ENCODE results near the gene KEAP1.
"Not testable (repeated sequence)": the region's sequence is repeated elsewhere in the genome, so short reads cannot be mapped to it uniquely, and the experiment has no call there.

The KEAP1 gene

DNA sequence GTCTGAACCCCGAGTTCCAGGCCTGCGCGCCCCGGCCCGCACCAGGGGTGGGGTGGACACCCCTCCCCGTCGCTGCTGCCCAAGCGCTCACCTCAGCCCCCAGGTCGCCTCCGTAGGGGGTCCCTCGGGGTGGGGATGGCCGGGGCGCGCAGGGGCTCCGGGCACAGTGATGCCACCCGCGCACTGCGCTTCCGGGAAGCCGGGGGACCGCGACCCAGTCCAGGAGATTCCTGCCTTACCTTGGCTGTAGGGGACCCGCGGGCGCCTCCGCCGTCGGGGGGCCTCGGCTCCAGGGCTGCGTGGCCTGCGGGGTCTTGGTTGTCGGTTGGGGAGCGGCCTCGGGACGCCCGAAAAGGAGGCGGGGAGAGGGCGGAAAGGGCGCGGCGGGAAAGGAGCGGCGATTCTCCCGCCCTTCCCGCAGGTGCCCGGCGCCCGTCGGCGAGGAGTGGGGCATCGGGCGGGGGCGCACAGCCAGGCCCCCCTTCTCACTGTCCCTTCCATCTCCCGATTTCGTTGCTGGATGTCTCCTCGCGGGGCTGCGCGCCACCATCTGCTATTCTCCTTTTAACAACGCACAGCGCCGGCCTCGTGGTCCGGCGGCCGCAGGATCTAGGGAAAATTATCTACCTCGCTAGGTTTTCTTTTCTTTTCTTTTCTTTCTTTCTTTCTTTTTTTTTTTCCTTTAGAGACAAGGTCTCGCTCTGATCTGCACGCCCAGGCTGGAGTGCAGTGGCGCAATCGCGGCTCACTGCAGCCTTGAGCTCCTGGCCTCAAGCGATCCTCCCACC, at the start of gene KEAP1:
KEAP1 (minus strand) TSS at position 355 of the 788 bp plus-strand sequence. CDS start 3,323 bp downstream, outside the sequence.
- peak; percentile 41 for DNase-seq

DNA sequence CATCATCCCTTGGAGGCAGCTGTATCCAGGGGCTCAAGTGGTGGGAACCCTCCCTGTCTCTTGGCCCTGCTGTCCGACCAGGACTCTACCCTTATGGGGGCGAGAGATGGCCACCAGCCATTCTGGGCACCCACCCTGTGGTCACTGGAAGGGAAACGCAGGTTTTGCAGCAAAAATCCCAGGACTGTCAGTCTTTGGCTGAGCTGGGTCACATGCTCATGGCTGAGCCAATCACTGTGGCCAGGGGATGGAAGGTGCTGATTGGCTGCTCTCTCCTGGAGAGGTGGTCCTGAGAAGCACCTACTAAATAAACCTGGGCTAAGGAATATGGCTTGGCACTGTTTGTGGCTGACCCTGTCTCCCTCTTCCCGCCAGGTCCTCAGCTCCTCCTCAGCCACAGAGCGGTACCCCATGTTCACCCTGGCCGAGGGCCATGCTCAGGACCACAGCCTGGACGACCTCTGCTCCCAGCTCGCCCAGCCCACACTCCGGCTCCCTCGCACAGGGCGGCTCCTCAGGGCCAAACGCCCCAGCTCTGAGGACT, 49.4 kb upstream of the KEAP1 start:
- DNase-seq: peak; percentile 37

DNA sequence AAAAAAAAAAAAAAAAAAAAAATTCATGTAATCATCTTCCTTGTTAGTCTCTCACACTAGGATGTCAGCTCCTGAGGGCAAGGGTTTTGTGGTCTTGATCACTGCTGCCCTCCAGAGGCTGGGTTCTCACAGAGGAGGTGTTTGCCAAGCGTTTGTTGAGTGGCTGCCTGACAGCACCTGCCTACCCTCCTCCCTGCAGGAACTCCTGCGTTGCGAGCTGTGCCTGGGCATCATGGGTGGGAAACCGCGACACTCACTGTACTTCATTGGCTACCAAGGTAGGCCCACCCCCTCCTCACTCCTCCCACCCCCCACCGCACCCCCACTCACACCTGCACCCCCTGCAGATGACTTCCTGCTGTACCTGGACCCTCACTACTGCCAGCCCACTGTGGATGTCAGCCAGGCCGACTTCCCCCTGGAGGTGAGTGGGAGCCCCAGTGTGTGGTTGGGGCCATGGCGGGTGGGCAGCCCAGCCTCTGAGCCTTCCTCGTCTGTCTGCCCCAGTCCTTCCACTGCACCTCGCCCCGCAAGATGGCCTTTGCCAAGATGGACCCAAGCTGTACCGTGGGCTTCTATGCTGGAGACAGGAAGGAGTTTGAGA, 48.6 kb upstream of the KEAP1 start:
- DNase-seq: peak; percentile 62

DNA sequence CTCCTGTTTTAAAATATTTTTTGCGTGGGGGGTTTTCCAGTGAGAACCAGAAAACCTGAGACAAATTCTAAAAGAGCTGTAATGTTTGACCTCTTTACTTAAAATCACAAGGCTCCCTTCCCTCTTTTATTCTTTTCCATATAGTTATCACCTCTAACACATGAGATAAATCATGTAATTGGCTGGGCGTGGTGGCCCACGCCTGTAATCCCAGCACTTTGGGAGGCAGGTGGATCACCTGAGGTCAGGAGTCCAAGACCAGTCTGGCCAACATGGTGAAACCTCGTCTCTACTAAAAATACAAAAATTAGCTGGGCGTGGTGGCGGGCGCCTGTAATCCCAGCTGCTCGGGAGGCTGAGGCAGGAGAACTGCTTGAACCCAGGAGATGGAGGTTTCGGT, 47.9 kb upstream of the KEAP1 start:
- DNase-seq: not testable (repeated sequence)

DNA sequence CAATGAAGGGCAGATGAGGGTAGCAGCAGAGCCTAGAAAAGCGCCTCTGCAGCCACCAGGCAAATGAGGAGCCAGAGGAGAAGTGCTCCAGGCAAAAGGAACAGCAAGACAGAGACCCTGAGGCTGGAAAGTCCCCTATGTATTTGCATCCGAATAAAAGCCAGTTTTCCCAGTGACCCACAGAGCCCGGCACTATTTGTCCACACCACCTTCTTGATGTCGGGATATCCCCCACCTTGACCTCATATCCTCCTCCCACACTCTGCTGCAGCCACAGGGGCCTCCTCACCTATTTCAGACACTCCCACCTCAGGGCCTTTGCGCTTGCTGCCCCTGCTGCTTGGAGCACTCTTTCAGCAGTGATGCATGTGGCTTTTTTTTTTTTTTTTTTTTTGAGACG, 47.2 kb upstream of the KEAP1 start:
- no peak for DNase-seq

DNA sequence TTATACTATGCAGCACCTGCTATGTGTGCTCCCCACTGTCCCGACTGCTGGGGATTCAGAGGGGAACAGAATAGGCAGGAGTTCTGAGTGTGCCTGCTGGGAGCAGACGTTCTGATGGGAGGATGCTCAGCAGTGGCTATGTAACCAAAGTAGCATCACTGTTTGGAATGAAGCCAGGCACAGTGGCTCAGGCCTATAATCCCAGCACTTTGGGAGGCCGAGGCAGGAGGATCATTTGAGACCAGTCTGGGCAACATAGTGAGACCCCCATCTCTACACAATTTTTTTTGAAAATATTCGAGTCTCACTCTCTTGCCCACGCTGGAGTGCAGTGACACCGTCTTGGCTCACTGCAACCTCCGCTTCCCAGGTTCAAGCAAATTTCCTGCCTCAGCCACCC, 46.6 kb upstream of the KEAP1 start:
- no peak for DNase-seq

DNA sequence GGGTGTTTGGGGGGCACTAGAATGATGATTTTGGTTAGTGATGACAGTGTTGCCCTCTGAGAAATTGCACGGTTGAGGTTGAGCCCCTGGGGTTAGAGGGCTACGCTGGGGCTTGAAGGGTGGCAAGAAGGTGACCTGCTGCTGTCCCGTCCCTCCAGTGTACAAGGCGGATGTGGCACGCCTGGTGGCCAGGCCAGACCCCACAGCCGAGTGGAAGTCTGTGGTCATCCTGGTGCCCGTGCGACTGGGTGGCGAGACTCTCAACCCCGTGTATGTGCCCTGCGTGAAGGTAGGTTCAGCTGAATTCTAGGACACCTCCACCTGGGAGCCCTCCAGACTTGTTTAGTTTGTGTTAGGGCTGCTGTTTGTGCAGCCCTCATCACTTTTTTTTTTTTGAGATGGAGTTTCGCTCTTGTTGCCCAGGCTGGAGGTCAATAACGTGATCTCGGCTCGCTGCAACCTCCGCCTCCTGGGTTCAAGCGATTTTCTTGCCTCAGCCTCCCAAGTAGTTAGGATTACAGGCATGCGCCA, 45.7 kb upstream of the KEAP1 start:
- DNase-seq: no peak

DNA sequence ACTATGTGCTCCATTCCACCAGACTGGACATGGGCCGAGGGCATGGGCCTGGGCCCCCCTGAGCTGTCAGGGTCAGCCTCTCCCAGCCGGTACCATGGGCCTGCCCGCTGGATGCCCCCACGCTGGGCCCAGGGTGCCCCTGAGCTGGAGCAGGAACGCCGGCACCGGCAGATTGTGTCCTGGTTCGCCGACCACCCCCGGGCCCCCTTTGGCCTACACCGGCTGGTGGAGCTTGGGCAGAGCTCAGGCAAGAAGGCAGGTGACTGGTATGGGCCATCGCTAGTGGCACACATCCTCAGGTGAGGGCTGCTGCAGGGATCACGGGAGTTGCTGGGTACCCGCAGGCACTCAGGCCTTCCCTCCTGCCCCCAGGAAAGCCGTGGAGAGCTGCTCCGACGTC, 43.7 kb upstream of the KEAP1 start:
- DNase-seq: no peak

DNA sequence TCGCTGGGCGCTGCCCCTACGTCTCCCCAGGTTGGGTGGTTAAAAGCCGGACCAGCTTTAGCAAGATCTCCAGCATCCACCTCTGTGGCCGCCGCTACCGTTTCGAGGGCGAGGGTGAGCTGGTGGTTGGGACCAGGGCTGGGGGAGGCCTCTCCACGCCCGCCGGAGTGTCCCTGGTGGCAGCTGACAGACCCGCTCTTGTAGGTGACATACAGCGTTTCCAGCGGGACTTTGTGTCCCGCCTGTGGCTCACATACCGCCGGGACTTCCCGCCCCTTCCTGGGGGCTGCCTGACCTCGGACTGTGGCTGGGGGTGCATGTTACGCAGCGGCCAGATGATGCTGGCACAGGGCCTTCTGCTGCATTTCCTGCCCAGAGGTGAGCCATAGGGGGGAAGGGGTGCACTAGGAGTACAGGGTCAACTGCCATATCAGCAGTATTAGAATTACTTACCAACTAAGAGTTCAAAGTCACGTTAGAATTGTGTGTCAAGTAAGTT, 41.6 kb upstream of the KEAP1 start:
- DNase-seq: peak; percentile 21

DNA sequence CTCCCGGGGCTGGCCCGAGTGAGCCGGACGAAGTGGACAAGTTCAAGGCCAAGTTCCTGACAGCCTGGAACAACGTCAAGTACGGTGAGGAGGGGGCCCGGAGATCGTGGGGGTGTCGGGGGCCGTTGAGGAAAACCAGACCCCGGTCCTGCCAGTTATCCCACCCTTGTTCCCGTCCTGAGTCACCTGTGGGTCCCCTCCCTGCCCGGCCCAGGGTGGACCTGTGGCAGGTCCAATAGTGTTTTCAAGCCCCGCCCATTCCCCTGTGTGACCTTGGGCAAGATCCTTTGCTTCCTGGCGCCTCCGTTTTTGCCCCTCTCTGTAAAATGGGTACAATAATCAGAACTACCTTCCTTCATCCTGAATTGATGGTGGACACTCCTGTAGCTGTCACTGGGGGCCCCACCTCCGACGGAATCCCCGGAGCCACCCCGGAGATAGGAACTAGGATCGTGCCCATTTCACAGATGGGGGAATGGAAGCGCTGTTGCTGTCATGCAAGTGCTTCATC, 41.1 kb upstream of the KEAP1 start:
- peak; percentile 35 for DNase-seq

DNA sequence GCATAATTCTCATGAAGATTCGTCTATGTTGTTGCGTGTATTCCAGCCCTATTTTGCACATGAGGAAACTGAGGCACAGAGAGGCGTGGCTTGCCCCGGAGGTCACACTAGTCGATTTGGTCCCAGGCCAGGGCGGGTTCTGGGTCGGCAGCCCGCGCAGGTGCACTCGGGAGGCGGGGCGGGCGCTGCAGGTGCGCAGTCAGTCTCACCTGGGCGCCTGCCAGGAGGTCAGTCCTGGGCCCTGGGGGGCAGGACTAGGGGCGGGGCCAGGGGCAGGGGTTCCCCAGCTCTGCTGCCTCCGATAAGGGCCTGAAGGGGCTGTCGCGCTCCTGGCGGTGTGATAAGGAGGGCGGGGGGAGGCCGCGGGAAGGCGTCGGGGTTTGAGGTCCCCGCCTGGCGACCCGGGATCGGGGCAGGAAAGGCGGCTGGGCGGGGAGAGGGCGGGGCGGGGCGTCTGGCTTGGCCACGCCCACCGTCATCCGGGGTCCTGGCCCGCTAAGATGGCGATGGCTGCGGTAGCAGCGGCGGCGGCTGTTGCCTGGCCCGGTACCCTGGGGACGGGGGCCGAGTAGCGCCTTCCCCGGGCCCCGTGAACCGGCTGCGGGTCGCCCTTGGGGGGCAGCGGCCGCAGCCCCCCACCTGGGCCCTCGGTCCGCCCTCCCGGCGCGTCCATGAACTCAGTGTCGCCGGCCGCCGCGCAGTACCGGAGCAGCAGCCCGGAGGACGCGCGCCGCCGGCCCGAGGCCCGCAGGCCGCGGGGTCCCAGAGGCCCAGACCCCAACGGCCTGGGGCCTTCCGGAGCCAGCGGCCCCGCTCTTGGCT, 40.5 kb upstream of the KEAP1 start, which contains the start of gene ATG4D:
ATG4D (plus strand) TSS at position 485 of the 822 bp plus-strand sequence; CDS start at position 672, 187 bp downstream.
- DNase-seq: peak; percentile 87

DNA sequence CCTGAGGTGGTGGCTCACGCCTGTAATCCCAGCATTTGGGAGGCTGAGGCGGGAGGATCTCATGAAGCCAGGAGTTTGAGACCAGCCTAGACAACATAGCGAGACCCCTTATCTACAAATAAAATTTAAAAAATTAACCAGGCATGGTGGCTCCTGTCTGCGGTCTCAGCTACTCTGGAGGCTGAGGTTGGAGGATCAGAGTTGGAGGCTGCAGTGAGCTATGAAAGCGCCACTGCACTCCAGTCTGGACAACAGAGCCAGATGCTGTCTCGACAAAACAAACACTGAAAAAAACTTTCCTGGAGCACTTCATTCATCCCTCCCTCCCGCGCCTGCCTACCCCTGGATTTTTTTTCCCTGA, 39.9 kb upstream of the KEAP1 start:
- no peak for DNase-seq

DNA sequence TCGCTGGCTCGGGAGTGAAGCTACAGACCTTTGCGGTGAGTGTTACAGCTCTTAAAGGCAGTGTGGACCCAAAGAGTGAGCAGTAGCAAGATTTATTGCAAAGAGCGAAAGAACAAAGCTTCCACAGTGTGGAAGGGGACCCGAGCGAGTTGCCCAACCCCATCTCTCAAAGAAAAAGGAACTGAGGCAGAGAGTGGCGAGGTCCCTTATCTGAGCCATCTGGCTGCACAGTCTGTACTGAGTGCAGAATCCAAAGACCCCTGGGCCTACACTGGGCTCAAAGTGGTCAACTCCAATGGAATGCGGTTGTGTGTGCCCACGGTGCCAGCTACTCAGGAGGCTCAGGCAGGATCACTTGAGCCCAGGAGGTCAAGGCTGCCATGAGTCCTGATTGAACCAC, 35.9 kb upstream of the KEAP1 start:
- DNase-seq: not testable (repeated sequence)

DNA sequence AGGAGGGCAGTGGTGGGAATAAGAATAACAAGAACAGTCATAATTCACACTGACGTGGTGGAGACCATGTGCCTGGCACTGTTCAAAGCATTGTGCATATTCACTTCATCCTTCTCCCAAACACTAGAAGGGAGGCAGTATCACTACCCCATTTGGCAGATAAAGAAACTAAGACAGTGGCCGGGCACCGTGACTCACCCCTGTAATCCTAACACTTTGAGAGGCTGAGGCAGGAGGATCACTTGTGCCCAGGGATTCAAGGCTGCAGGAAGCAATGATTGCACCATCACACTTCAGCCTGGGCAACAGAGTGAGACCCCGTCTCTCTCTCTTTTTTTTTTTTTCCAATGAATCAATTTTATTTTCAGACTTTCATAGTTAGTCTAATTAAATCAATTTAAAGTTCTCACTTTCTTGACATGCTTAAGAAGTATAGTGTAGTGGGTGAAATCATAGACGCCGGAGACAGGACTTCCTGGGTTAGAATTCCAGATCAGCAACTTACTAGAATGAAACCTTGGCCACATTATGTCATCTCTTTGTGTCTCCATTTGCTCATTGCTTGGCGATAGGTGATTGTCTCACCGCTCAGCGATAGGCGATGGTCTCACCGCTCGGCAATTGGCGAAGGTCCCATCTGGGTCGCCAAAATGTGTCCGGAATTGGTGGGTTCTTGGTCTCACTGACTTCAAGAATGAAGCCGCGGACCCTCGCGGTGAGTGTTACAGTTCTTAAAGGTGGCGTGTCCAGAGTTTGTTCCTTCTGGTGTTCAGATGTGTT, 35.2 kb upstream of the KEAP1 start:
- DNase-seq: no peak

DNA sequence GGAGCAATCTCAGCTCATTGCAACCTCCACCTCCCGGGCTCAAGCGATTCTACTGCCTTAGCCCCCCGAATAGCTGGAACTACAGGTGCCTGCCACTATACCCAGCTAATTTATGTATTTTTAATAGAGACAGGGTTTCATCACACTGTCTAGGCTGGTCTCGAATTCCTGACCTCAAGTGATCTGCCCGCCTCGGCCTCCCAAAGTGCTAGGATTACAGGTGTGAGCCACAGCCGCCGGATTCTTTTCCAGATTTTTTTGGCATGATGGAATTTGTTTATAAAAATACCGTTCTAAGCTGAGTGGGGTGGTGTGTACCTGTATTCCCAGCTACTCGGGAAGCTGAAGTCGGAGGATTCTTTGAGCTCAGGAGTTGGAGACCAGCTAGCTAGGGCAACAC, 34.5 kb upstream of the KEAP1 start:
- no peak for DNase-seq

DNA sequence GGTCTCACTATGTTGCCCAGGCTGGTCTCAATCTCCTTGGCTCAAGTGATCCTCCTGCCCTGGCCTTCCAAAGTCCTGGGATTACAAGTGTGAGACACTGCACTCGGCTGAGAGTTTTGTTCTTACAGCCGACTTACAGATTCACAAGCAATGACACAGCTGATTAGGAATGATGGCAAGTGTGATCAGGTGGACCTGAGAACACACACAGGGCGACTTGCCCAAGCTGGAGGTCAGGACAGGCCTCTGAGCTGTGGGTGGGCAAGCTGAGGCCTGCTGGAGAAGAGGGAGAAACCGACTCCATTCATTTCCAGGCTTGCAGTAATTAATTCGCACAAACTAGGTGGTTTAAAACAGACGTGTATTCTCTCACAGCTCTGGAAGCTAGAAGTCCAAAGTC, 32.5 kb upstream of the KEAP1 start:
- no peak for DNase-seq

DNA sequence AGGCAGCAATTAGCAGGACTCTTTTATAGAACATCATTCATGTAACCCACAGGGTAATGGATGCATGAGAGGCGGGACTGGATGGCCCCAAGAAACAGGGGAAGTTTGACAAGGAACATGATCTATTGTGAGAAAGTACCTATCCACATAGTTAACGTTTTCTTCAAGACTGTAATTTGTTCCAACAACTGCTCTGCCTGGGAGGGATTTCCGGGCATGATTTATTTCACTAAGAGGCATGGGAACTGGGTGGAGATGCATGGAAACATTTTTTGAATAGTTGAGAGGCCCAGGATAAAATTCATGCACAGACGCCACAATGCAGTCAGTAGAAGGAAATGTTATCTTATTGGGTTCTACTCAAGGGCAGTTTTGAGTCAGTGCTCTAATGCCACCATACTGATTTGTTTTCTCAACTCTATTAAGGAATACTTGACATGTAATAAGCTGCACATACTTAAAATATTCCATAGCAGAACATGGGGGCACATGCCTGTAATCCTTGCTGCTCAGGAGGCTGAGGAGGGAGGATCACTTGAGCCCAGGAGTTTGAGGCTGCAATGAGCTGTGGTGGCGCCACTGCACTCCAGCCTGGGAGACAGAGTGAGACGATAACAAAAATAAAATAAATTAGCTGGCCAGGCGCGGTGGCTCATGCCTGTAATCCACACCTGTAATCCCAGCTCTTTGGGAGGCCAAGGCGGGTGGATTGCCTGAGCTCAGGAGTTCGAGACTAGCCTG, 30.7 kb upstream of the KEAP1 start:
- no peak for DNase-seq

DNA sequence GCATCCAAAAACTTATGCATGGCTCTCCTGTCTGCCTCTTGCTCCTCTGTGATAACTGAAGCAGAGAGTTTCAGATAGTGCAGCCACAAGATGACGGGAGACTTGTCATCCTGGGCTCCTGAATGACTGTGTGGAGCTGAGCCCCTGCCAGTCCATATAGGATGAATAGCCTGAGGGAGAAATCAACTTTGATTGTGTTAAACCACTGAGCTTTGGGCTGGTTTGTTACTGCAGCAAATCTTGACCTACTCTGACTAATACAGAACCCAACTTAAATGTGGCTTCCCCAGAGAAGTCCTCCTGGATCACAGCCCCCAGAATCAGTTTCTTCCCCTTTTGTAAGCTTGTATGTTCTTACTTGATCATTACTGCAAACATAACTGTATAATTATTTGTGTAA, 29.3 kb upstream of the KEAP1 start:
- DNase-seq: no peak

DNA sequence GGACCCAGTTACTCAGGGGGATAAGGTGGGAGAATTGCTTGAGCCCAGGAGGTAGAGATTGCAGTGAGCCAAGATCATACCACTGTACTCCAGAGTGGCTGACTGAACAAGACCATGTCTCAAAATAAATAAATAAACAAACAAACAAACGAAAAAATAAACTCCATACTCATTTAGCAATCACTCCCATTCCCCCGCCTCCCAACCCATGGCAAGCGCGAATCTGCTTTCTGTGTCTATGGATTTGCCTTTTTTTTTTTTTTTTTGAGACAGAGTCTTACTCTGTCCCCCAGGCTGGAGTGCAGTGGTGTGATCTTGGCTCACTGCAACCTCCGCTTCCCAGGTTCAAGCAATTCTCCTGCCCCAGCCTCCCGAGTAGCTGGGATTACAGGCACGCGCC, 23.7 kb upstream of the KEAP1 start:
- DNase-seq: not testable (repeated sequence)

DNA sequence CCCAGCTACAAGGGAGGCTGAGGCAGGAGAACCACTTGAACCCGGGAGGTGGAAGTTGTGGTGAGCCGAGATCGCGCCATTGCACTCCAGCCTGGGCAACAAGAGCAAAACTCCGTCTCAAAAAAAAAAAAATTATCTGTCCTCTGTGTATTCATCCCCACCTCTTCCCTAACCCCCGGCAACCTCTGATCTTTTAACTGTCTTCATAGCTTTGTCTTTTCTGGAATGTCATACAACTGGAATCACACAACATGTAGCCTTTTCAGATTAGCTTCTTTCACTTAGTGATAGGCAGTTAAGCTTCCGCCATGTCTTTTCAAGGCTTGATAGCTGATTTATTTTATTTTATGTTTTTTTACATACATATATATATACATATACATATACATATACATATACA, 22.5 kb upstream of the KEAP1 start:
- no peak for DNase-seq

DNA sequence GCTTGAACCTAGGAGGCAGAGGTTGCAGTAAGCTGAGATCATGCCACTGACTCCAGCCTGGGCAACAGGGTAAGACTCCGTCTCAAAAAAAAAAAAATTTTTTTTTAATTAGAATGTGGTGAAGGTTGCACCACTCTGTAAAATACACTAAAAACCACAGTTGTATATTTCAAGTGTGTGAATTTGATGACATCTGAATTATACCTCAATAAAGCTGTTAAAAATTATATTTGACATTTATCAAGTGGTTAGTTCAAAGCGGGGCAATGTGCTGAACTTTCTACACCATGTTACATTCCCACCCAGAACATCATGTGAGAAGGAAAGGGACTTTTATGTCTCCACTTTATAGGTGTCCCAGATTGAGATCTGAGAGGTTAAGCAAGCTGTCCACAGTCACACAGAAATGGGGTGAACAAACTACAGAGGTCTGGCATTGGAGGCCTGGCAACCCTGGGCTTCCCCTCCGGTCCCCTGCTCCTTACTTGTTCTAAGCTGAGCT, 20.0 kb upstream of the KEAP1 start:
- peak; percentile 58 for DNase-seq
